Measurements from ENCODE around the gene CPN2. TPM values are rescaled to one million over a fixed set of nuclear protein-coding genes. Genes with fewer than 3 reads are reported as not detected.

CPN2 gene
- total RNA-seq, 2 experiments from 2014 or later, result not detected

- peaks cover 7% of the 10 kb centered on the region for H3K27me3 Mint-ChIP-seq
- CTCF ChIA-PET, result no interaction called here
- H3K9me3 Mint-ChIP-seq, result peaks cover 17% of the 10 kb centered on the region
- H3K36me3 Mint-ChIP-seq (ENCODE audit: low read depth), result peaks cover 38% of the 10 kb centered on the region
- no peak overlapping the region for H3K4me3 Mint-ChIP-seq
- no peak overlapping the region for H3K27ac Mint-ChIP-seq
- peaks cover 52% of the 10 kb centered on the region for H3K4me1 Mint-ChIP-seq
- POLR2A ChIA-PET, result interaction anchor here (1.4 kb wide), 1 partner anchor 8 kb away, joined by 5 read pairs; no protein-coding TSS in a partner anchor
- no peak for DNase-seq
Measured at GRCh38 chr3:194301730-194302129, 49.4 kb downstream of the CPN2 start.

DNA sequence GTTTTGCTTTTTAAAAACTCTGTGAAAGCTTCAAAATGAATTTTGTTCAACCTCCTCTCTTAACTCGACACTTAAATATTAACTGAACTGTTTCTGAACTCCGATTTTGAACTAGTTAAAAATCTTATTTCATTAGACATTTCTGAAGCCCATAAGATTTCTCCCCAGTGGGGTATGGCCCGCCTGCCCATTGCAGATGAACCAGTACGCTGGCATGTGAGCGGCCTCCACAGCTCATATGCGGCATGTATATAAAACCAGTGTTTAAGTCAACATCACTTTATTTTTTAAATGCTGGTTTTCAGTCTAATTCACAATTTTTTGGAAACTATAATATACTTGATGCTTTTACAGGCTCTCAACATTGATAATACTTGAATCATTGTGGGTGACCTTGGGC, 50.2 kb downstream of the CPN2 start:
- POLR2A ChIA-PET, result interaction anchor here (1.4 to 2.4 kb wide), 2 partner anchors 9 to 45 kb away, joined by 5 to 6 read pairs; no protein-coding TSS in a partner anchor
- Mint-ChIP-seq H3K27me3 (peaks cover 7% of the 10 kb centered on the region), H3K4me1 (peaks cover 44% of the 10 kb centered on the region)

DNA sequence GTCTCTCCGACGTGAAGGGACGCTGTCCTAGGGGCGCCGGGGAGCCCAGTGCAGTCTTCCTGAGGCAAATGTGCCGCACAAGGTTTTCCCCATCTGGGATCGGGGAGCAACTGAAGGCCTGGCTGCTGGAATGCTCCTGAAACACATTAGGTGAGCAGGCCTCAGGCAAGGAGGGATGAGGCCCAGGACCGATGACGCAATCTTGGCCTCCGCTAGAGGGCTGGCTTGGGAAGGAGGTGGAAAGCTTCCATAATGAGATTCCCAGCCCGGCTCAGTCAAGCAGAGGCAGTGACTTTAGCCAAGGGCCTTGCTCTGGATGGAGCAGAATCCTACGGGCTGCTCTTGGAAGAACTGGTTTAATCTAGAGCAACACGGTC, 50.8 kb downstream of the CPN2 start:
- H3K27ac Mint-ChIP-seq, result peak overlapping the region; percentile 68
- ChIA-PET POLR2A (interaction anchor here (1.4 to 2.4 kb wide), 2 partner anchors 10 to 44 kb away, joined by 5 to 6 read pairs; no protein-coding TSS in a partner anchor), CTCF (interaction anchor here (1.0 kb wide), 1 partner anchor 15 kb away, joined by 3 read pairs; no protein-coding TSS in a partner anchor)
- peaks cover 35% of the 10 kb centered on the region for H3K36me3 Mint-ChIP-seq (ENCODE audit: low read depth)
- peak overlapping the region; percentile 7 for H3K4me3 Mint-ChIP-seq
- peaks cover 38% of the 10 kb centered on the region for H3K4me1 Mint-ChIP-seq
- peaks cover 17% of the 10 kb centered on the region for H3K9me3 Mint-ChIP-seq
- no peak for DNase-seq
- H3K27me3 Mint-ChIP-seq, result peaks cover 8% of the 10 kb centered on the region

More for the DNA sequence above, 50.2 kb downstream of the CPN2 start:
- no peak for DNase-seq
- CTCF ChIA-PET, result no interaction called here
- no peak overlapping the region for H3K27ac Mint-ChIP-seq
- peaks cover 38% of the 10 kb centered on the region for H3K36me3 Mint-ChIP-seq (ENCODE audit: low read depth)
- H3K9me3 Mint-ChIP-seq, result peaks cover 17% of the 10 kb centered on the region
- H3K4me3 Mint-ChIP-seq, result no peak overlapping the region

GRCh38 chr3:194298331-194299227, 52.5 kb downstream of the CPN2 start:
- Mint-ChIP-seq H3K27ac (no peak overlapping the region), H3K36me3 (ENCODE audit: low read depth) (peaks cover 33% of the 10 kb centered on the region), H3K27me3 (peaks cover 15% of the 10 kb centered on the region), H3K4me1 (peaks cover 34% of the 10 kb centered on the region), H3K4me3 (no peak overlapping the region), H3K9me3 (peaks cover 12% of the 10 kb centered on the region)
- no peak for DNase-seq
- ChIA-PET POLR2A (interaction anchor here (1.2 to 2.4 kb wide), 3 partner anchors 9 to 144 kb away, joined by 3 to 10 read pairs (median 6); no protein-coding TSS in a partner anchor), CTCF (interaction anchor here (0.7 to 1.1 kb wide), 2 partner anchors 17 to 1097 kb away, joined by 3 to 5 read pairs; no protein-coding TSS in a partner anchor)

- ChIA-PET POLR2A (no interaction called here), CTCF (interaction anchor here (1.5 kb wide), 1 partner anchor 327 kb away, joined by 3 read pairs; no protein-coding TSS in a partner anchor)
- Mint-ChIP-seq H3K27me3 (peaks cover 24% of the 10 kb centered on the region), H3K36me3 (ENCODE audit: low read depth) (peaks cover 40% of the 10 kb centered on the region), H3K4me1 (peaks cover 34% of the 10 kb centered on the region), H3K9me3 (peaks cover 17% of the 10 kb centered on the region), H3K27ac (no peak overlapping the region), H3K4me3 (no peak overlapping the region)
- no peak for DNase-seq
Measured at GRCh38 chr3:194296454-194297263, 54.5 kb downstream of the CPN2 start.

GRCh38 chr3:194294895-194295214, 56.3 kb downstream of the CPN2 start:
- Mint-ChIP-seq H3K4me1 (peaks cover 16% of the 10 kb centered on the region), H3K9me3 (peaks cover 9% of the 10 kb centered on the region), H3K27ac (no peak overlapping the region), H3K27me3 (peaks cover 35% of the 10 kb centered on the region), H3K4me3 (no peak overlapping the region), H3K36me3 (ENCODE audit: low read depth) (peaks cover 29% of the 10 kb centered on the region)
- POLR2A ChIA-PET, result interaction anchor here (0.8 to 1.2 kb wide), 3 partner anchors 10 to 13 kb away, joined by 3 read pairs; no protein-coding TSS in a partner anchor
- no peak for DNase-seq
- CTCF ChIA-PET, result interaction anchor here (1.1 to 1.5 kb wide), 2 partner anchors 15 to 21 kb away, joined by 4 to 5 read pairs; no protein-coding TSS in a partner anchor

DNA sequence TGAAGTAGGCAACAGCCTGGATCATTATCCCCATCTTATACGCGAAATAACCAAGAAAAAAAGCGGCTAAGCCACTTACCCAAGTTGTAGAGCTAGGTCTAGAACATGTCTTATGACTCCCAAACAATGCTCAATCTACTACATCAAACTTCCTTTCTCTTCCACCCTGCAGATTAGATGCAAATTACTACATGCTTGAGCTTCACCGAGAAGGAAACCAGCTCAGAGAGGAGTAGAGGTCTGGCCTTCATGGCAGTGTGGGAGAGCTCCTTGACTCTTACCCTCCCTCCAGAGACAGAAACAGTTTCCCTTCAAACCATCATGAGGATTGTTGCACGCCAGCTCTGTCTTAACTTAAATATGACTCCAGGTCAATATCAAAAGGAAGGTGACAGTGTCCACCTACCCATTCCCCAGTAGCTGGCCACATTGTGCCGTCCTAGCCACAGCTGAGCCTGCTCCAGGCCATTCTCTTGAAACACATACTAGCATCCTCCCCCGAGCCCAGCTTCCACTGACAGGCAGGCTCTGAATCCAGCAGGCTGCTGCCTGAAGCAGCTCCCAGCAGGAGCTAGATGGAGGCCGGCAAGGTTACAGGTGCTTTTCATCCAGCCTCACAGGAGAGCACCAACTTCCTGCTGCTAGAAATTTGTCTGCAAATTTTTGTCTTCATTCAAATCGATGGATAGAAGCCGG, 56.8 kb downstream of the CPN2 start:
- Mint-ChIP-seq H3K27me3 (peaks cover 37% of the 10 kb centered on the region), H3K27ac (no peak overlapping the region), H3K36me3 (ENCODE audit: low read depth) (peaks cover 29% of the 10 kb centered on the region), H3K4me3 (no peak overlapping the region), H3K4me1 (peaks cover 13% of the 10 kb centered on the region), H3K9me3 (peaks cover 9% of the 10 kb centered on the region)
- no peak for DNase-seq
- CTCF ChIA-PET, result interaction anchor here (1.1 to 1.5 kb wide), 2 partner anchors 15 to 22 kb away, joined by 4 to 5 read pairs; no protein-coding TSS in a partner anchor
- POLR2A ChIA-PET, result interaction anchor here (0.8 to 1.2 kb wide), 3 partner anchors 10 to 13 kb away, joined by 3 read pairs; no protein-coding TSS in a partner anchor

GRCh38 chr3:194293546-194294198, 57.5 kb downstream of the CPN2 start:
- H3K9me3 Mint-ChIP-seq, result peaks cover 9% of the 10 kb centered on the region
- H3K27ac Mint-ChIP-seq, result no peak overlapping the region
- no peak for DNase-seq
- H3K4me3 Mint-ChIP-seq, result no peak overlapping the region
- H3K4me1 Mint-ChIP-seq, result peaks cover 10% of the 10 kb centered on the region
- H3K27me3 Mint-ChIP-seq, result peaks cover 39% of the 10 kb centered on the region
- POLR2A ChIA-PET, result interaction anchor here (0.8 to 1.2 kb wide), 2 partner anchors 9 to 12 kb away, joined by 3 read pairs; no protein-coding TSS in a partner anchor
- CTCF ChIA-PET, result interaction anchor here (1.5 kb wide), 1 partner anchor 16 kb away, joined by 4 read pairs; no protein-coding TSS in a partner anchor
- H3K36me3 Mint-ChIP-seq (ENCODE audit: low read depth), result peaks cover 30% of the 10 kb centered on the region

DNA sequence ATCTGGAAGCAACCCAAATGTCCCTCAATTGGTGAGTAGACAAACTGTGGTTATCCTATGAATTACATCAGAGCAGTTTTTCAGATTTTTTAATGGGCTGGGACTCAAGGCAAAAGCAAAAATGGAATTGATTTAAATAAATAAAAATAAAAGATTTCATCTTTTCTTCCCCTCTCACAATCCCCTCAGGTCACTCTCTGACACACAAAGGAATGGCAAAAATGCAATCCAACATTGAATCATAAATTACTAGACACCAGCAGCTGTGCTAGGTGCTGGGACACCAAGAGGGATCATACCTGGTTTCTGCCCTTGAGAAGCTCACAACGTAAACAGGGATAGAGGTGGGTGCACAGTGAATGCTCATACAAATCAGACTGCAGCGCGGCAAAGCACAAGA, 58.8 kb downstream of the CPN2 start:
- POLR2A ChIA-PET, result no interaction called here

More for the DNA sequence above, 58.8 kb downstream of the CPN2 start:
- Mint-ChIP-seq H3K9me3 (peaks cover 9% of the 10 kb centered on the region), H3K27me3 (peaks cover 45% of the 10 kb centered on the region), H3K4me1 (peaks cover 4% of the 10 kb centered on the region), H3K36me3 (ENCODE audit: low read depth) (peaks cover 24% of the 10 kb centered on the region), H3K4me3 (no peak overlapping the region), H3K27ac (no peak overlapping the region)
- DNase-seq, result no peak
- CTCF ChIA-PET, result interaction anchor here (0.5 kb wide), 1 partner anchor 22 kb away, joined by 3 read pairs; no protein-coding TSS in a partner anchor

All from activated CD4-positive, alpha-beta memory T cell treated with anti-CD3 and anti-CD28 coated beads, Interleukin-2, amount 10 ng/mL, durations not matched to agents 7 days and 5 days (primary cell).